Lower leg skin (tissue), 4 donors: ENCODE data around the gene BRSK1. TPM values are rescaled to one million over a fixed set of nuclear protein-coding genes. Genes with fewer than 3 reads are reported as not detected.

Source experiments
- DNase-seq, 2 donors: peaks; one replicate each; pipeline ENCODE4 v3.0.0-alpha.2; 2019; ENCODE audit warnings: low spot score in 2 of 2
- H3K4me3 ChIP-seq: fragments of 200-600 bp; sonication (generic); 2 replicates; pipeline ENCODE4 v1.5.1; 2017; ENCODE audit warnings: mild to moderate bottlenecking, low read depth; ENCODE audit not compliant: poor library complexity, severe bottlenecking
- POLR2A ChIP-seq, 2 donors: fragments of 450-650 bp; IDR thresholded peaks; one replicate each; pipeline ENCODE4 v1.6.1; 2016 to 2017; ENCODE audit warnings: antibody characterized with exemption in 2 of 2, mild to moderate bottlenecking in 1 of 2, moderate library complexity in 1 of 2
- WGBS, 2 donors: methylation state at CpG; one replicate each; pipeline ENCODE4 v1.1.5; 2018; 5-methylcytosine and 5-hydroxymethylcytosine counted together
- intact Hi-C: fragments of 100-400 bp; cut with DNase I; formaldehyde crosslinking; loops from one replicate; pipeline ENCODE4 v1.15.0; 2023; ENCODE audit warnings: low total_unique reads
- total RNA-seq, 4 donors: library from RNA; depleted of rRNA; stranded (reverse); fragments of >200 nt; gene quantifications; one replicate each; pipeline ENCODE4 v1.1.0, GENCODE V29; 2016
- TF ChIP-seq, protein P1 (sequence below), 3 donors: fragments of 450-650 bp; IDR thresholded peaks; one replicate each; pipeline ENCODE4 v1.5.1; 2016; ENCODE audit warnings: antibody characterized with exemption in 3 of 3, mild to moderate bottlenecking in 3 of 3, moderate library complexity in 2 of 3

BRSK1 gene
- total RNA-seq, 4 donors from 2014 or later: 0.44 to 4.6 TPM; not detected in 2

DNA sequence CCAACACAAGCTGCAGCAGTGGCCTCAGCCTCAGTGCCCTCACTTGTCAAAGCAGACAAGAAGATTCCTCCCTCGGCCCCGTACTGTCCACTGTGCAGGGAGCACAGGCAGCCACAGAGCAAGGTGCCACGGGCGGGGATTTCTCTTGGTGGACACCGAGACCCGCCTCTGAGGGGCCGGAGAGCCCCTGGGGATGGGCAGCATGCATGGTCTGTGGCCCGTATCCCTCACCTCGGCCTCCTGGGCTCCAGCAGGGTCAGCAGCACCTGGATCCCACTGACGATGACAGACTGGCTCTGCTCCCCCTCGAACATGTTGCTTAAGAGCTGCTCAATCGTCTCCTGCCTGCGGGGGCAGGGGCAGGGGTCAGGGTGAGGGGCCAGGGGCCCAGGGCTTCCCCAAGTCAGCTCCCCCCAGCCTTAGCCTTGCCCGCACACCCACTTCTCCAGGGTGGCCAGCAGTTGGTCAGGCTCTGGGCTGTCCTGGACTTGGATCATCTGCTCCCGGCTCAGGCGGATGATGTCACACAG lies 41.8 kb upstream of the BRSK1 start:
- TF ChIP-seq POLR2A (IDR thresholded peaks at IDR 0.05): no peak
- TF ChIP-seq, protein P1, sequence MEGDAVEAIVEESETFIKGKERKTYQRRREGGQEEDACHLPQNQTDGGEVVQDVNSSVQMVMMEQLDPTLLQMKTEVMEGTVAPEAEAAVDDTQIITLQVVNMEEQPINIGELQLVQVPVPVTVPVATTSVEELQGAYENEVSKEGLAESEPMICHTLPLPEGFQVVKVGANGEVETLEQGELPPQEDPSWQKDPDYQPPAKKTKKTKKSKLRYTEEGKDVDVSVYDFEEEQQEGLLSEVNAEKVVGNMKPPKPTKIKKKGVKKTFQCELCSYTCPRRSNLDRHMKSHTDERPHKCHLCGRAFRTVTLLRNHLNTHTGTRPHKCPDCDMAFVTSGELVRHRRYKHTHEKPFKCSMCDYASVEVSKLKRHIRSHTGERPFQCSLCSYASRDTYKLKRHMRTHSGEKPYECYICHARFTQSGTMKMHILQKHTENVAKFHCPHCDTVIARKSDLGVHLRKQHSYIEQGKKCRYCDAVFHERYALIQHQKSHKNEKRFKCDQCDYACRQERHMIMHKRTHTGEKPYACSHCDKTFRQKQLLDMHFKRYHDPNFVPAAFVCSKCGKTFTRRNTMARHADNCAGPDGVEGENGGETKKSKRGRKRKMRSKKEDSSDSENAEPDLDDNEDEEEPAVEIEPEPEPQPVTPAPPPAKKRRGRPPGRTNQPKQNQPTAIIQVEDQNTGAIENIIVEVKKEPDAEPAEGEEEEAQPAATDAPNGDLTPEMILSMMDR (IDR thresholded peaks at IDR 0.05): no peak
- 90 to 100% methylated on average over 2 to 5 of the region's 16 CpGs for WGBS, 2 donors
- intact Hi-C loops: no loop called here
- DNase-seq: no peak
- H3K4me3 ChIP-seq: no peak overlapping the region

DNA sequence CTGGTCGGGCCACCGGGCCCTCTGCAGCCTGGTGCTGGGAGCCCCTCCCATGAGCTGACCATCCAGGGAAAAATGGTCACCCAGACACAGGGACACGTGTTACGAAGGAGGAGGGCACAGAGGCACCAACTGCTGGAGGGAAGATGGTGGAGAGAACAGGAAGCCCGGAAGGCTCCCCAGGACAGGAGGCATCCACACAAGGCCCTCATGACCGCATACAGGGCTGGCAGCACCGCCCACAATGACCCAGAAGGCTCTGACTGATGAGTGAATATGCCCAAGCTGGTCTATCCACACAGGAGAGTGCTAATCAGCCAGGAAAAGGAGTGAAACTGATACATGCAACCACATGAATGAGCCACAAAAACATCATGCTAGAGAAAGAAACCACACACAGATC lies 41.3 kb upstream of the BRSK1 start:
- DNase-seq: no peak
- H3K4me3 ChIP-seq: no peak overlapping the region
- TF ChIP-seq, protein P1 (IDR thresholded peaks at IDR 0.05): no peak
- TF ChIP-seq POLR2A (IDR thresholded peaks at IDR 0.05): no peak
- intact Hi-C loops: no loop called here
- WGBS, 2 donors: 75 to 81% methylated on average over 7 of the region's 7 CpGs

DNA sequence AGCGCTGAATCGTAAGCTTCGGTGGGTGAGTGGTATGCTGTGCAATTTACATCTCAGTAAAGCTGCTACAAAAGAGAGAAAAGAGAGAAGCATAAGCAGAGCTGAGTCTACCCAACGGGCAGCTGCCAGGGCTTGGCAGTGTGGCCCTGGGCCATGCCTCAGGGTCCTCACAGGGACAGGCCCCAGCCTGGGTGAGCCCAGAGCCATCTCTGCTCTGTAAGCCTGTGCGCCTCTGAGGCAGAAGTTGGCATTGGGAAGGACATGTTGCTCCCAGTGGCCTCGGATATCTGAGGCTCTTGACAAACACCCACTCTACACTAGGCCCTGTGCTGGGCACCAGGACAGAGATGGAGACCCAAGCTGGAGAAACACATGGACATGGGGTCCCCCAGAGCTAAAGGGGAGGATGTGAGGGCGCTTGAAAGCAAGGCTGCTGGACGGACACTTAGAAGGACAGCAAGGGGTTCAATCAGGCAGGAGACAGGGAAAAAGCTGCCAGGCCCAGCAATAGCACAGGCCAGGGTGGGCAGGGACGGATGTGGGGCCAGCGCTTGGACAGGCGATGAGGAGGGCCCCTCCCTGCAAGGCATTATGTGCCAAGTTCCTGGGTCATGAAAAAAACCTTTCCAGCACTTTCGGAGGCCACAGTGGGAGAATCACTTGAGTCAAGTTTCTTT lies 39.7 kb upstream of the BRSK1 start:
- TF ChIP-seq, protein P1 (IDR thresholded peaks at IDR 0.05): no peak
- TF ChIP-seq POLR2A (IDR thresholded peaks at IDR 0.05): no peak
- 84 to 87% methylated on average over 12 of the region's 12 CpGs for WGBS, 2 donors
- intact Hi-C loops: no loop called here
- H3K4me3 ChIP-seq: no peak overlapping the region
- DNase-seq: no peak

DNA sequence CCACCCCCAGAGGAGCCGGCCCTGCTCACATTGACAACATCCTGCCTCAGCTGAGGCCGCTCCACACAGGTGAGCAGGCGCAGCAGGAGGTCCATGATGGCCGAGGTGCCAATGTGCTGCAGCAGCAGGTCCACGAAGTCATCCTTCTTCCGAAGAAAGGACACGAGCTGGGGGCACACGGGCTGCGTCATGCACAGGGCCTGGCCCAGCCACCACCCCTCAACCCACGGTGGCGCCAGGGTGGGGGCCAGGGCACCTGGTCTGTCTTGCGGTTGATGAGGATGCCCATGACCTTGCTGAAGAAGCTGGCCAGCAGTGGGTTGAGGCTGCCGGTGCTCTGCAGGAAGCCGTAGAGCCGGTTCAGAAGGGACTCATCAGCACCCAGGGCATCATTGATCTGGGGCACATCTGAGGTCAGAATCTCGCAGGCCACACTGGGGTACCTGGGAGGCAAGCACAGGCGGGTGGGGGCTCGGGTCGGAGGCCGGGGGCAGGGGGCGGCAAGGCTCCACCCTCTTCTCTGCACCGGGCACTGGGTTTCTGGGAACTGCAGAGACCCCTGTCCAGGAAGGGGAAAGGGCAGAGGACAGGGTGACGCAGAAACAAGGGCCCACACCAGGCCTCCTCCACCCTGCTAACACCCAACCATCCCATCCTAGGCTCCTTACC lies 38.4 kb upstream of the BRSK1 start:
- intact Hi-C loops: no loop called here
- DNase-seq: no peak
- TF ChIP-seq, protein P1 (IDR thresholded peaks at IDR 0.05): no peak
- TF ChIP-seq POLR2A (IDR thresholded peaks at IDR 0.05): no peak
- no peak overlapping the region for H3K4me3 ChIP-seq
- WGBS, 2 donors: 90 to 97% methylated on average over 19 to 21 of the region's 23 CpGs

DNA sequence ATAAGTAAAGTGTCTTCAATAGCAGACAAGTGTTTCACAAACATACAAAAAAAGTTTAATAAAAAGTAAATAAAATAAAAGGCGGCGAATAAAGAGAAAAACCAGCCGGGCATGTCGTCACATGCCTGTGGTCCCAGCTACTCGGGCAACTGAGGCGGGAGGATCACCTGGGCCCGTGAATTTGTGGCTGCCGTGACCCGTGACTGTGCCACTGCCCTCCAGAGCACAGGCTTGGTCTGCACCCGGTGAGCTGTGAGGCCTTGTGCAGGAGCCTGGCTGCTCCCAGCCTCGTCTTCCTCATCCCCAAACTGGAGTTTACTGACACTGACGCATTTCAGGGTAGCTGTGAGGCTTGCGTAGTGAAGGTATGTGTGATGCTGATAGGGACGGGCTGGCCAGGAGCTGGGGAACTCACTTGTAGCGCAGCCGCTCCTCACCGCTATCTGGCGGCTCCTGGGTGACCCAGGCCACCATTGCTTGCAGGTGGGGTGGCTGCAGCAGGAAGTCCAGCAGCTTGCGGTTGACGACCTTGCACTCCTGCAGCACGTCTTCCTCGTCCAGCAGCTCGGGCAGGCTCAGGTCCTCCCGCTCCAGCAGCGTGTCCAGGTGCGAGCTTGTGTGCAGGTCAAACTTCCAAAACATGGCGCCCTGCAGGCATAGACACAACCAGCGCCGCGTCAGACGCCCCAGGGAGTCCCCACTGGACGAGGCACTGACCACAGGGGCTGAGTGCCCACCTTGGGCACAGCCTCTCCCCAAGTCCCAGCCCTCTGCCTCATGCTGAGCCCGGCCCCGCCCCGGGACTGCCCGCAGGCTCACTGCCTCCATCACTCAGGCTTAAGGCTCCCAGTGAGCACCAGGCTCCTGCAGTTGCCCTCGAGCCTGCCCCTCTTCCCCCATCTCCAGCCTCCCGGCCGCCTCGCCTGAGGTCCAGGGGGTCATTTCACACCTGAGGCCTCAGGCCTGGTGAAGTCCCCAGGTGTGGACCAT lies 37.0 kb upstream of the BRSK1 start:
- H3K4me3 ChIP-seq: no peak overlapping the region
- TF ChIP-seq, protein P1 (IDR thresholded peaks at IDR 0.05): no peak
- TF ChIP-seq POLR2A (IDR thresholded peaks at IDR 0.05): no peak
- no peak for DNase-seq
- intact Hi-C loops: no loop called here
- 87 to 90% methylated on average over 19 to 38 of the region's 40 CpGs for WGBS, 2 donors
